HCT116 (cell line): Measurements from ENCODE around the gene ZNF521. TPM values are rescaled to one million over a fixed set of nuclear protein-coding genes. Genes with fewer than 3 reads are reported as not detected.

ENCODE experiments used
- ATAC-seq: fragments of 200-7000 bp; cut with Tn5 transposase; 2 replicates; pipeline ENCODE4 v1.9.1; 2020; ENCODE audit warnings: mild to moderate bottlenecking, moderate library complexity
- BruUV-seq: library from RNA; stranded (reverse); fragments of 400-500 nt; replicated peaks from 2 replicates; lab custom pipeline; 2021; lab: Mats Ljungman, UMichigan
- CTCF ChIA-PET: fragments of 300-600 bp; sonication (Branson Sonifier 250); formaldehyde crosslinking; loops from one replicate; lab custom pipeline; 2021; ENCODE audit warnings: antibody characterized with exemption; lab: Charles Lee
- POLR2A ChIA-PET: fragments of 300-600, 350-600 bp; sonication (Branson Sonifier 250); formaldehyde crosslinking; loops from one replicate; lab custom pipeline; 2021; ENCODE audit warnings: antibody characterized with exemption; lab: Charles Lee
- RAD21 ChIA-PET, 2 experiments: fragments of 300-600 bp; sonication (Branson Sonifier 250); formaldehyde crosslinking; loops; one replicate each; lab custom pipeline; 2023; ENCODE audit warnings: low total read pairs in 2 of 2; ENCODE audit not compliant: uncharacterized antibody in 2 of 2, unreplicated experiment in 2 of 2, low non-redundant PET in 1 of 2; lab: Charles Lee
- DNase-seq: peaks from one replicate; pipeline ENCODE4 v3.0.0-alpha.2; 2010; ENCODE audit warnings: low read depth, low spot score
- H2AFZ ChIP-seq: fragments of 200-600 bp; shearing (Covaris generic), sonication (generic); 2 replicates; pipeline ENCODE4 v1.6.1; 2017; ENCODE audit warnings: low read depth, mixed run types, mixed read lengths, antibody characterized with exemption, low read length; ENCODE audit not compliant: poor library complexity, severe bottlenecking
- H3K27ac ChIP-seq: 2 replicates; pipeline ENCODE4 v1.5.1; 2012; ENCODE audit warnings: low read depth, low read length
- H3K27me3 ChIP-seq: fragments of 200-600 bp; sonication (generic); 2 replicates; pipeline ENCODE4 v1.6.1; 2016; ENCODE audit warnings: mixed run types, low read length, mixed read lengths; ENCODE audit not compliant: insufficient read depth
- H3K36me3 ChIP-seq, 2 experiments: fragments of 200-500 bp in 1 of 2; fragments of 200-600 bp in 1 of 2; sonication (Bioruptor generic) in 1 of 2; sonication (generic) in 1 of 2; 2 replicates each; pipeline versions ENCODE4 v1.5.1 to v1.6.1; 2014 to 2016; ENCODE audit warnings: low read length in 2 of 2, inconsistent platforms in 1 of 2, mixed read lengths in 1 of 2, mixed run types in 1 of 2; ENCODE audit not compliant: insufficient read depth in 2 of 2, control insufficient read depth in 1 of 2
- H3K4me1 ChIP-seq, 2 experiments: fragments of 200-600 bp in 1 of 2; sonication (generic) in 1 of 2; 2 replicates each; pipeline versions ENCODE4 v1.5.1 to v1.6.1; 2012 to 2017; ENCODE audit warnings: low read length in 2 of 2, inconsistent platforms in 1 of 2, mild to moderate bottlenecking in 1 of 2, mixed read lengths in 1 of 2, mixed run types in 1 of 2, moderate library complexity in 1 of 2; ENCODE audit not compliant: insufficient read depth in 2 of 2, control insufficient read depth in 1 of 2
- H3K4me2 ChIP-seq: fragments of 200-600 bp; sonication (generic); 2 replicates; pipeline ENCODE4 v1.6.1; 2017; ENCODE audit warnings: mixed run types, low read length, mixed read lengths
- H3K4me3 ChIP-seq, 2 experiments: fragments of 200-600 bp in 1 of 2; sonication (generic) in 1 of 2; replicated peaks in 1 of 2; 2 replicates each; pipeline ENCODE4 v1.5.1; 2011 to 2016; ENCODE audit warnings: low read length in 2 of 2, control low read depth in 1 of 2, low read depth in 1 of 2, mild to moderate bottlenecking in 1 of 2, mixed read lengths in 1 of 2, mixed run types in 1 of 2
- H3K79me2 ChIP-seq: fragments of 200-600 bp; sonication (generic); 2 replicates; pipeline ENCODE4 v1.6.1; 2017; ENCODE audit warnings: mild to moderate bottlenecking, mixed run types, low read length, moderate library complexity, mixed read lengths; ENCODE audit not compliant: insufficient read depth
- H3K9ac ChIP-seq: fragments of 200-600 bp; sonication (generic); 2 replicates; pipeline ENCODE4 v1.6.1; 2016; ENCODE audit warnings: low read length, mixed read lengths
- H3K9me2 ChIP-seq: fragments of 200-600 bp; sonication (generic), shearing (Covaris generic); 2 replicates; pipeline ENCODE4 v1.6.1; 2017; ENCODE audit warnings: mixed run types, mild to moderate bottlenecking, moderate library complexity; ENCODE audit not compliant: insufficient read depth
- H3K9me3 ChIP-seq, 2 experiments: fragments of 200-500 bp in 1 of 2; fragments of 200-600 bp in 1 of 2; sonication (Bioruptor generic) in 1 of 2; sonication (generic) in 1 of 2; 2 replicates each; pipeline ENCODE4 v1.6.1; 2014 to 2017; ENCODE audit warnings: low read length in 2 of 2, mixed read lengths in 2 of 2, inconsistent platforms in 1 of 2, low read depth in 1 of 2, mild to moderate bottlenecking in 1 of 2, mixed run types in 1 of 2, moderate library complexity in 1 of 2; ENCODE audit not compliant: control insufficient read depth in 1 of 2, insufficient read depth in 1 of 2
- H4K20me1 ChIP-seq: fragments of 200-600 bp; sonication (generic), shearing (Covaris generic); 2 replicates; pipeline ENCODE4 v1.6.1; 2017; ENCODE audit warnings: mixed run types, mild to moderate bottlenecking, moderate library complexity; ENCODE audit not compliant: insufficient read depth
- CBX3 ChIP-seq: IDR thresholded peaks from 2 replicates; pipeline ENCODE4 v1.6.1; 2012; ENCODE audit warnings: low read depth
- CEBPB ChIP-seq: IDR thresholded peaks from 2 replicates; pipeline ENCODE4 v1.6.1; 2012; ENCODE audit warnings: low read depth
- EGR1 ChIP-seq: IDR thresholded peaks from 2 replicates; pipeline ENCODE4 v1.6.1; 2012; ENCODE audit warnings: low read depth
- ELF1 ChIP-seq: IDR thresholded peaks from 2 replicates; pipeline ENCODE4 v1.6.1; 2012; ENCODE audit warnings: low read depth, borderline replicate concordance
- EZH2 ChIP-seq: fragments of 200-600 bp; sonication (generic); IDR thresholded peaks from 2 replicates; pipeline ENCODE4 v1.6.1; 2017; ENCODE audit warnings: antibody characterized with exemption, mixed run types
- EZH2phosphoT487 ChIP-seq: fragments of 200-600 bp; IDR thresholded peaks from 2 replicates; pipeline ENCODE4 v1.6.1; 2018; ENCODE audit warnings: antibody characterized with exemption, borderline replicate concordance
- FOSL1 ChIP-seq: IDR thresholded peaks from 2 replicates; pipeline ENCODE4 v1.6.1; 2012; ENCODE audit warnings: low read depth
- MAX ChIP-seq: IDR thresholded peaks from 2 replicates; pipeline ENCODE4 v1.6.1; 2012
- POLR2A ChIP-seq: IDR thresholded peaks from 2 replicates; pipeline ENCODE4 v1.7.0; 2011; ENCODE audit warnings: borderline replicate concordance; ENCODE audit not compliant: insufficient read depth, insufficient read length; ENCODE audit errors: extremely low read depth
- RAD21 ChIP-seq: IDR thresholded peaks from 2 replicates; pipeline ENCODE4 v1.6.1; 2012; ENCODE audit warnings: low read depth, mild to moderate bottlenecking
- REST ChIP-seq: IDR thresholded peaks from 2 replicates; pipeline ENCODE4 v1.6.1; 2012; ENCODE audit warnings: low read depth
- SP1 ChIP-seq: IDR thresholded peaks from 2 replicates; pipeline ENCODE4 v1.6.1; 2012; ENCODE audit warnings: low read depth
- SRF ChIP-seq: IDR thresholded peaks from 2 replicates; pipeline ENCODE4 v1.6.1; 2012; ENCODE audit warnings: low read depth
- TCF7L2 ChIP-seq: IDR thresholded peaks from 2 replicates; pipeline ENCODE4 v1.7.0; 2011; ENCODE audit warnings: borderline replicate concordance, inconsistent platforms; ENCODE audit not compliant: insufficient read depth, insufficient read length; ENCODE audit errors: extremely low read depth
- ZNF274 ChIP-seq: fragments of 200-500 bp; sonication (Bioruptor generic); IDR thresholded peaks from 2 replicates; pipeline ENCODE4 v1.6.1; 2014; ENCODE audit warnings: mild to moderate bottlenecking, low read depth, low read length, inconsistent platforms
- intact Hi-C: fragments of 100-400 bp; cut with micrococcal nuclease; formaldehyde crosslinking; loops from 2 replicates; pipeline ENCODE4 v1.10.0; 2022
- total RNA-seq: library from RNA; stranded (reverse); gene quantifications from one replicate; pipeline ENCODE4 v1.2.1, GENCODE V29; 2021; ENCODE audit not compliant: unreplicated experiment
- TF ChIP-seq, protein P1 (sequence below): IDR thresholded peaks from 2 replicates; pipeline ENCODE4 v1.6.1; 2011; ENCODE audit warnings: mild to moderate bottlenecking, low read length, moderate library complexity; ENCODE audit not compliant: insufficient replicate concordance; ENCODE audit errors: extremely low read depth

Gene ZNF521
- total RNA-seq, 1 experiment from 2014 or later: 0.10 TPM

DNA sequence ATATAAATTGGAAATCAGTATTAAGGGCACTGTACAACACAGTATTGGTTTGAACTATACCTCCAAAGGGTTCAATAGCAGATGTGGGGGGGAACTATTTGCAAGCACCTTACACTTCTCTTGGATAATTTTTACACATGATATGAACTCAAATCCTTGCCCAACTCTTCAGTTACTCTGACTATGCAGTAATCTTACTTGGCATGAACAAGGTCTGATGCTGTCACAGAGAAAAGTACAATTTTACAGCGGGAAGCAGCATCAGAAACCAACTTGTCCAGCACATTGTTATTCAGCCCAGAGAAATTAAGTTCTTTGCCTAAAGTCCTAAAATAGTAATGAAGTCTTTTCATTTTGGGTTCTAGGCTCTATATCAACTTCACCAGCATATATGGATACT lies 98.2 kb downstream of the ZNF521 start:
- POLR2A ChIA-PET: no interaction called here
- H3K27me3 ChIP-seq: 0 out of 2 replicates have a peak, but pooled peaks cover 8% of the 10 kb centered on the region
- no peak for ATAC-seq
- H3K79me2 ChIP-seq: no peaks in the 10 kb centered on the region
- H3K4me3 ChIP-seq: no peak overlapping the region
- CTCF ChIA-PET: no interaction called here
- H3K9ac ChIP-seq: no peak overlapping the region
- H3K27ac ChIP-seq: no peak overlapping the region
- H3K9me3 ChIP-seq: 0 out of 4 replicates have a peak, but pooled peaks cover 0 to 4% of the 10 kb centered on the region in 2 experiments
- DNase-seq: no peak
- no peak overlapping the region for H3K4me2 ChIP-seq
- intact Hi-C loops: no loop called here
- TF ChIP-seq EGR1 (no peak), POLR2A (no peak), FOSL1 (no peak), CBX3 (no peak)
- no peak overlapping the region for H2AFZ ChIP-seq
- RAD21 ChIA-PET: no interaction called here
- no peaks in the 10 kb centered on the region for H3K9me2 ChIP-seq
- H3K4me1 ChIP-seq: no peaks in the 10 kb centered on the region
- H4K20me1 ChIP-seq: no peaks in the 10 kb centered on the region
- no peaks in the 10 kb centered on the region for H3K36me3 ChIP-seq
- no TSS peak for BruUV-seq

GRCh38 chr18:25253136-25253535 lies 98.8 kb downstream of the ZNF521 start:
- intact Hi-C loops: no loop called here
- Histone ChIP-seq H3K9me2 (no peaks in the 10 kb centered on the region), H3K27me3 (0 out of 2 replicates have a peak, but pooled peaks cover 8% of the 10 kb centered on the region), H3K79me2 (no peaks in the 10 kb centered on the region), H2AFZ (no peak overlapping the region), H3K36me3 (no peaks in the 10 kb centered on the region), H4K20me1 (no peaks in the 10 kb centered on the region), H3K4me2 (no peak overlapping the region), H3K27ac (no peak overlapping the region), H3K4me1 (no peaks in the 10 kb centered on the region), H3K9me3 (0 out of 4 replicates have a peak, but pooled peaks cover 0 to 4% of the 10 kb centered on the region in 2 experiments), H3K9ac (no peak overlapping the region), H3K4me3 (no peak overlapping the region)
- DNase-seq (no peak), ATAC-seq (no peak)
- no TSS peak for BruUV-seq
- RAD21 ChIA-PET: no interaction called here
- POLR2A ChIA-PET: no interaction called here
- CTCF ChIA-PET: no interaction called here
- no peak for TF ChIP-seq CEBPB
- TF ChIP-seq POLR2A: no peak
- TF ChIP-seq REST: no peak
- no peak for TF ChIP-seq EGR1
- no peak for TF ChIP-seq EZH2phosphoT487
- TF ChIP-seq ZNF274: no peak
- TF ChIP-seq EZH2: no peak
- no peak for TF ChIP-seq TCF7L2
- TF ChIP-seq SP1: no peak
- TF ChIP-seq, protein P1, sequence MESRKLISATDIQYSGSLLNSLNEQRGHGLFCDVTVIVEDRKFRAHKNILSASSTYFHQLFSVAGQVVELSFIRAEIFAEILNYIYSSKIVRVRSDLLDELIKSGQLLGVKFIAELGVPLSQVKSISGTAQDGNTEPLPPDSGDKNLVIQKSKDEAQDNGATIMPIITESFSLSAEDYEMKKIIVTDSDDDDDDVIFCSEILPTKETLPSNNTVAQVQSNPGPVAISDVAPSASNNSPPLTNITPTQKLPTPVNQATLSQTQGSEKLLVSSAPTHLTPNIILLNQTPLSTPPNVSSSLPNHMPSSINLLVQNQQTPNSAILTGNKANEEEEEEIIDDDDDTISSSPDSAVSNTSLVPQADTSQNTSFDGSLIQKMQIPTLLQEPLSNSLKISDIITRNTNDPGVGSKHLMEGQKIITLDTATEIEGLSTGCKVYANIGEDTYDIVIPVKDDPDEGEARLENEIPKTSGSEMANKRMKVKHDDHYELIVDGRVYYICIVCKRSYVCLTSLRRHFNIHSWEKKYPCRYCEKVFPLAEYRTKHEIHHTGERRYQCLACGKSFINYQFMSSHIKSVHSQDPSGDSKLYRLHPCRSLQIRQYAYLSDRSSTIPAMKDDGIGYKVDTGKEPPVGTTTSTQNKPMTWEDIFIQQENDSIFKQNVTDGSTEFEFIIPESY: no peak
- no peak for TF ChIP-seq FOSL1
- no peak for TF ChIP-seq CBX3
- TF ChIP-seq SRF: no peak
- no peak for TF ChIP-seq RAD21
- no peak for TF ChIP-seq MAX
- TF ChIP-seq ELF1: no peak
